NCI-H187 treated with DMSO at 0.1 percent for 48 hours (cell line): ENCODE measurements around the gene TEAD1.
A peak's percentile ranks its signal among the peaks of the same experiment; 100 is the strongest.

Experiments used
- DNase-seq: peaks from one replicate; lab custom pipeline; 2025; lab: John Stamatoyannopoulos, UW

The TEAD1 gene

DNA sequence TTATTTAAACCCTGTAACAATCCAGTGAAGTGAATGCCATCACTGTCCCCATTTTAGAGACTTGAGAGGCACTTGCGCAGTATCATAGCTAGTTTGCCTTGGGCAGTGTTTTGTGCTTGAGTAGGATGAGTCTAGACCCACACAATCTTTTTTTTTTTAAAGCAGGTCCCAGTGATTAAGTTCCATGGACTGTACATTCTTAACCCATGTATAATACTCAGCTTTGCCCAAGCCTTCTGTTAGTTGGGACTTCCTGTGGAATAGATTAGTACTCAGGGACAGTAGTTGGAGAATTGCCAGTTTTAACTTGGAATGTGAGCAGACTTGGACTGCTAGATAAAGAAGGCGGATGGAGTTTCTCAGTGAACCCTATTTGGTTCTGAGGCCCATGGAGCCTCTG is 226.3 kb downstream of the TEAD1 start:
- no peak for DNase-seq

DNA sequence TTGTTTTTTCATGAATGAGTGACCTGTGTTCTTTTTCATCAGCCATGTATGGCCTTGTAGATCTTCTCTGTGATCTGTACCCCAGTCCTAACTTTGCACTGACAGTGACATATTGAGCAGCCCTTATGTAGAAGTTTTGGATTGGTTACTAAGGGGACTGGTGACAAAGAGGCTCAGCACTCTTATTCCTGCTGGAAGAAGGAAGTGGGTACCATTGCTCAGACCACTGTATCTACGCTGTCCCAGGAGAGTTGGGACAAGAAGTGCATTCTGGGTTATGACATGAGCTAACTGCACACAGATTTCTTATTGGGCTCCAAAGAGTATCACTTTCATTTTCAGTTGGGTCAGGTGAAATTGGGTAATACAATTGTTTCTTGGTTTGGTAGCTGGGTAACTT is 227.1 kb downstream of the TEAD1 start:
- no peak for DNase-seq

DNA sequence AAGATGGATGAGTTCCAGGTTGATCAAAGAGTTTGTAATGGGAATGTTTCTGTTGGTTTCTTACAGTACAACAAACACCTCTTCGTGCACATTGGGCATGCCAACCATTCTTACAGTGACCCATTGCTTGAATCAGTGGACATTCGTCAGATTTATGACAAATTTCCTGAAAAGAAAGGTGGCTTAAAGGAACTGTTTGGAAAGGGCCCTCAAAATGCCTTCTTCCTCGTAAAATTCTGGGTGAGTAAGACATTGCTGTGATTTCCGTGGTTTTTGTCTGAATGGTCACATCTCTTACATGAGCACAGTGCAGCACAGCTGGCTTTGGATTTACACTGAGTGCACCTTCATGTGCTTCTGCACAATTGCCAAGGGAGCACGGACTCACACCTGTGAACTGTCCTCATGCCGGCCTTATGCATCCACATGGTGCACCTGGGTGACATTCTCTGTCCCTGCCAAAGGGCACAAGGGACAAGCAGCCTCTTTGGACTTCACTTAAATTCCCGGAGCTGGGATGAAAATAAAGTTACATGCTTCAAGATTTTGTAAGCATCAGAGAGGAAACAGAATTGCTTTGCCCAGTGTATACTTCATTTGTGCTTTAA is 227.8 kb downstream of the TEAD1 start:
- no peak for DNase-seq

DNA sequence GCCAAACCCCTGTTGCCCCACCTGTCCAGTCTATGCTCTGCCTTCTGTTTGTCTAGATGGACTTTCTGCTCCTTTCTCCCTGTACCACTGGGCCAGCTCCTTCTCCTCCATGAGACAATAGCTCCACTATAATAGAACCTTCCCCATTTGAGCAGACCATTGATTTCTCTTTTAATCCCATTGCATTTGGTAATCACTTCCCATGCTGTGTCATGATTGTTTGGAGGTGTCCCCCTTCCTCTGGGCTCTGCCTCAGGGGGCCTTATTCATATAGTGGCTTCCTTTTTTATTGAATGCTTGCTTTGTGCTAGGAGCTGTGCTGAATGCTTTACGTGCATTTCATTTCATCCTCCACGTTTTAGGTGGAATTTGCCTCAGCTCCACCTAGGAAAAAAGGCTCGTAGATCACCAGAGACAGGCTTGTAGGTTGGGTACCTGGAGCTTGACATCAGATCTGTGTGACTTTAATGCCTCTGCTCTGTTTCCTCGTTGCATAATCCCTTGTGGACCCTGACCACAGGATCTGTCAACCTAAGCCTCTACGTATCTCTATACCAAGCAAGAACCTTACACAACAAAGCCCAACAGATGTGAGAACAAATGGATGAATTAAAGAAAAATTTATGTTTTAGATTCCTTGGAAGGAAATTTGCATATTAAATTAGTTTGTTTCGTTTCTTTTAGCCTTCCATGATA is 228.7 kb downstream of the TEAD1 start:
- DNase-seq = no peak

DNA sequence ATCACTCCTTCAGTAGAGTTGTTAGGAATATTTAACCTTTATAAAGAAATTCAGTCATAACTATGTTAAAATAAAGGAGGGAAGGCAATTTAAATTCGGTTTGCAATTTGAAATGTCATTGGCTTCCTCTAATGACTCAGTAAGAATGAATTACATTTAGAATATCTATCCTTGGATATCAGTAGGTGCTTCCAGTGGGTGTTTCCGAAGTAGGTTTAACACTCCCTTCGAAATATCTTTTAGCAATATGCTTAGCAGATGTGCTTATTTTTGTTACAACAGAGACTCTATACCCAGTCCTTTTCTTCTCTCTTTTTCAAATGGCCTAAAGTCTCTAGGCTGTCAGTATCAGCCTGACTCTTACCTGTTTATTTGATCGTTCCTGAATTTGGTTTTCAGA is 231.2 kb downstream of the TEAD1 start:
- no peak for DNase-seq

DNA sequence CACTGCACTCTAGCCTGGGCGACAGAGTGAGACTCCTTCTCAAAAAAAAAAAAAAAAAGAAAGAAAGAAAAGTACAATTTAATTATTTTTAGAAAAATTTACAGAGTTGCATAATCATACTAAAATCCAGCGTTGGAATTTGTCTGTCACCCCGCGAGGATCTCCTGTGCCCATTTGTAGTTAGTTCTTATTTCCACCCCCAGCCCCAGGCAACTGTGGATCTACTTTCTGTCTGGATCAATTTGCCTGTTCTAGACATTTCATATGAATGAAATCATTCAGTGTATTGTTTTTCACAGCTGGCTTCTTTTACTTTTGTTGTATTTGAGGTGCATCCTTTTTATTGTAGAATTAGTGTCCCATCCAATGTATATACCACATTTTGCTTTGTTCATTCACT is 232.3 kb downstream of the TEAD1 start:
- DNase-seq = no peak

DNA sequence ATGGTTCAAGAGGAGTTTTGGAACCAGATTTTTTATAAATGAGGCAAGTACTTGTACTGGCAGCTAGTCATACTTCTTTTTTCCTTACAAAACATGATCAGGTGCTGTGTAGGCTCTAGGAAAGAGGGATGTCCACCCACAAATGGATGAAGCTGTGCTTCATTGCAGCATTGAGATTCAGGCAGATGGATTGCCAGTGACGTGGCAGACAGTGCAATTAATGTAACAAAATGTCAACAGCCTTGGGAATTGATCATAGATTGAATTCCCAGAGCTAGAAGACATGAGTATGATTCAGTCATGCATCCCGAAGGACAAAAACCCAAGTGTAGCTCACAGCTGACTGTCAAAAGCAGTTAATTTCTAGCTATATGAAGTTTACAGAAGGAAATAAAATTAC is 235.7 kb downstream of the TEAD1 start:
- DNase-seq = no peak

DNA sequence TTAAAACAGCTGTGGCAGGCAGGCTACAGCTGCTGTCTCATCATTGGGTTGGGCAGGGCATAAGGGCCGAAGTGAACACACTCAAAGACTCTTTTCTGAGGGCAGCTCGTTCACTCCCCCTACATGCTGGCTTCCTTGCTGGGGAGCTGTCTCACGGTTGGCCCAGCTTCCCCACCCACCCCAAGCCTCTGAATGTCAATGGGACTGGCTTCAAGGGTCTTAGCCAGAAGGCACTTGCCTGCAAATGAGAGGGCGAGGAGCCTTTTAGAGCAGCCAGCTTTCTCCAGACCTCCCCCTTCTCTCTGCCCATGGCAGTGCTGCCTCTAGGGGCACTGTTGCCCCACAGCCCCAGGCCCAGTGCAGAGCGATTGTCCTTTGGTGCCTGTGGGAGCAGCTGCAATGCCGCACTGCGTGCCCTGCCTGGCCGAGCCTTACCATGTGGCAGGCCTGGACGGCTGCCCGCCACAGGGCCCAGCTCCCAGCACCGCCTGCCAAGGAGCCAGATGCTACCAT is 240.2 kb downstream of the TEAD1 start:
- DNase-seq = peak; percentile 9

DNA sequence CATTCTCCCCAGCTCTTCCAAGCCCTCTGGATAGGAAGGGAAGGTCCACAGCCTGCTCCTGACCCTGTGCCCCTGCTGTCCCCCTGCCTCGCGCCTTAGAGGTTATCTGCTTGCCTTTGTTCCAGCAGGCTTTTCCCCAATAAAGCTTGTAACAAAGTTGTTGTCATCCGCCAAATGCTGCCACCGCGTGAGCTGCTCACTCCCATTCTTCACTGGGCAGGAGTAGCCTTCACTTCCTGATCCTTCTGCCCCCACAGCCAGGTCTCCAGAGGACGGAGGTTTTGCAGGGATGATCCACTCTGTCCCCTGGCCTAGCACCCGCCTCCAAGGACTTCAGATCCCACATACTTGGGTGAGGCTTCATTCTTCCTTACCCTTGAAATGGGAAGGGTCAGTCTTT is 240.9 kb downstream of the TEAD1 start:
- DNase-seq = no peak

DNA sequence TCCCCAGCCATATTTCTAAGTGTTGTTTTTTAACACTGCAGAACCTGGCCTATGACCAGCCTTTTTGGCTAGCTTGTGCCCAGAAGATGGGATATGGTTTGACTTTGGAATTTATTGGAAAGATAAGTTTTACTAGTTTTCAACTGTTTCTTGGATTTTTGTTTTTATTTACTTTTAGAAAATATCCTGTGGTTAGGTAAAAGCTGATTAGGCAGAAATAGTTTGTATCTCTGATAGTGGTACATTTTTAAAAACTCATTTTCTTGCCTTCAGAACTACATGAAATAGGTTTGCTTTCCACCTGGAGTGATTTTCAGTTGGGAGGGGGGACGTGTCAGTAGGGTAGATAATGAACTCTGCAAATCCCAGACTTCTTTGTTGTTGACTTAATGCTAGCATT is 243.6 kb downstream of the TEAD1 start:
- DNase-seq = no peak

DNA sequence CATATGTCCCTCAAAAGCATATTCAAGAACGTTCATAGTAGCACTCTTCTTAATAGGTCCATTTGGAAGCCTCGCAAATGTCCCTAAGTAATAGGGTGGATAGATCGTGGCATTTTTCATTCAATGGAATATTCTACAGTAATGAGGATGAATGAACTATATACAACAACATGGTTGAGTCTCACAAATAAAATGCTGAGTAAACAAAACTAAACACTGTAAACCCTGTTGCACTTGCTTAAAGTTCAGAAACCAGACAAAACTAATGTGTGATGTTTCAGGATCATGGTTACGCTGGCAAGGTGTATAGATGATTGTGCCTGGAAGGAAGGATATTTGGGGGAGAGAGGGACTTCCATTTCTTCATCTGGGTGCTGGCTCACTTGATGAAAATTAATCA is 244.4 kb downstream of the TEAD1 start:
- DNase-seq = no peak

DNA sequence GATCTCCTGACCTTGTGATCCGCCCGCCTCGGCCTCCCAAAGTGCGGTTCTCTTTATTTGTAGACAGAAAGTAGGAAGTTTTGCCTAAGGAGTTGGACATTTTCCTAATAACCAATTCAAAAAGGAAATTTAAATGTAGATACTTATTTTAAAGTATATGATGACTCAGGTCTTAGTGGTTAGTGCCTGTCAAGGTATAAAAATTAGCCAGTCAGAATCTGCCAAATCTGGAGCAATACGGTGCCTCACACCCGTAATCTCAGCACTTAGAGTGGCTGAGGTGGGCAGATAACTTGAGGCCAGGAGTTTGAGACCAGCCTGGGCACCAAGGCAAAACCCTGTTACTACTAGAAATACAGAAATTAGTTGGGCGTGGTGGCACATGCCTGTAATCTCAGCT is 248.2 kb downstream of the TEAD1 start:
- DNase-seq = no peak

DNA sequence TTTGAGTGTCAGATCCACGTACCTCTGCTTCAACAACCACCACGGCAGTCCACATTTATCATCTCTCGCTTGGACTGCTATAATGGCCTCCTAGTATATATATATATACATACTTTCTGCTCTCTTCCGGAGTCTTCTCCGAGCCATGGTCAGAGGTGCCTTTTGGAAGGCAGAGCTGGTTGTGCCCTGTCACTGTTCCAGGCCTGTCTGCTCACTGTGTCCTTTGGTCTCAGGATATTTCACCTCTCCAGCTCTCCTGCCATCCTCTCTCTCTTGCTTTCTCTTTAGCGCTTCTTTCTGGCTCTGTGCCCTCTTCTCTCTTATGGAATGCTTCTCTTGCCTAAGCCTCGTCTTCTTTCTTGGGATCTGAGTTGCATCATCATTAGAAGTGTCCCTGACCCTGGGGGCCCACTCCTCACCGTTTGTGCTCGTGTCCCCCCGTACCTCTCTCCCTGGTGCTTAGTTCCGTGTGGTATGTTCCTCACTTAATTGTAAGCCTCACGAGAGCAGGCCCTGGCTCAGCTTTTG is 248.8 kb downstream of the TEAD1 start:
- DNase-seq = no peak

DNA sequence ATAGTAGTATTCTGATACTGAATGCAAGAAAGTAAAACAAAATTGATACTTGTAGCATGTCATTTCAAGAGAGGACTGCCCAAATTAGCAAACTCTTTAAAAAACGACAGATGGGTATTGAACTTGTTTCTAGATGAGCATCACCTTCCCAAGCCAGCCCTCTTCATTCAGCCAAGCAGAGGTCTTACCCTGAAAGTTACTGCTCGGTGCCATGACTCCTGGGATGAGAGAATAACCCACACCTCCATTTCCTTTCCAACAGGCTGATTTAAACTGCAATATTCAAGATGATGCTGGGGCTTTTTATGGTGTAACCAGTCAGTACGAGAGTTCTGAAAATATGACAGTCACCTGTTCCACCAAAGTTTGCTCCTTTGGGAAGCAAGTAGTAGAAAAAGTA is 250.4 kb downstream of the TEAD1 start:
- no peak for DNase-seq

DNA sequence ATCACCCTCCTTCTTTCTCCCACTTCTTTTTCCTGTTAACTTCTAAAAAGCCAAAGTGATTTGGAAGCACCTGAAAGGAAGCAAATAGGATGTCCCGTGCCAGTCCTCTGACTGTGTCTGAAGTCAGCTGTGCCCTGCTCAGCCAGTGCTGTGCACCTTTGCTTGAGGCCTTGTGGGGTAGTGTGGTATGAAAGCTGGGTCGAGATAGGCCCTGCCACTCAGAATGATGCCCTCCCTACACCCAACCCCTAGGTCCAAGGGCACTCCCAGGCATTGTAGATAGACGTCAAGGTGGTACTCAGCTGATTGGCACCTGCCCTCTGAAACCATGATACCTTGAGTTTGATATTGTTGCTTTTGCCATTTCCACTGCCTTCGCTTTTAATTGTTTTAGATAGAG is 251.3 kb downstream of the TEAD1 start:
- no peak for DNase-seq

DNA sequence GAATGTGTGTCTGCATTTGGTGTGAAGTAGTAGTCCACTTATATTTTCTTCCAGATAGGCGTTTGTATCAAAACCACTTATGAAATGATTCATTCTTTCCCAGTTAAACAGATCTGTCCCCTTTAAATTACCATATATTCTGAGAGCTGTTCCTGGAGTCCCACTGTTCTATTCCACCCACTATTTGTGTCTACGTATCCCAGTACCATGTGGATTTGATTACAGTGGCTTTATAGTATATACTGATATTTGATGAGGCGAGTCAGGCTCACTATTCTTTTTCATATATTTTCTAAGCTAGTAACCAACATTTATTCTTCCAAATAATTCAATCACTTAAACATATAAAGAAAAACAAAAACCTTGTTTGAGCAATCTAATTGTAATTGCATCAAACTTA is 253.0 kb downstream of the TEAD1 start:
- no peak for DNase-seq

DNA sequence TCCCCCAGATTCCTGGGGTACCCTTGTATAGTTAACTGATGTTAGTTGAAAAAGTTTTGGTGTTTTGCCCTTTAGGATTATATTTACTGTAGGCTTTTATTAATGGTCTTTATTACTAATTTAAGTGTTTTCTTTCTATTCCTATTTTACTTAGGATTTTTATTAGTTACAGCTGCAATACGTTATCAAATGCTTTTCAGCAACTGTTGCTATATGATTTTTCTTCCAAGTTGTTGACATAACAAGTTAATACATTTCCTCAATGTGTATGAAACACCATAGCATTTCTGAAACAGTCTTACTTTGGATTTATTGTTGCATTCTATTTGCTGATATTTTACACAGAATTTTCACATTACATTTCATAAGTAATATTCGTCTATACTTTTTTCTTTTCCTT is 253.7 kb downstream of the TEAD1 start:
- DNase-seq = no peak

DNA sequence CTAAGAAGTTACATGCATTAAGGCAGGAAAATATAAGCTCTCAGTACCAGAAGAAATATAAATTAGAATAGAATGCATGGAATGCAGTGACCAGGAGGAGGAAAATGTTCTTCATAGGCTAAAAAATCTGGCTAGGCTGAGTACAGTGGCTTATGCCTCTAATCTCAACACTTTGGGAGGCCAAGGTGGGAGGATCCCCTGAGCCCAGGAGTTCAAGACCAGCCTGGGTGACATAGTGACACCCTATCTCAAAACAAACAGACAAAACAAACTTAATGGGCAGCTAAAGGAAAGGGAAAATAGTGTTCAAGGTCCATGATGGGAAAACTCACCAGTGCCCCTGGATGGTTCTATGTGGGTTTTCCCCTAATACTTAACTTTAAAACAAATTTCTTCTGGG is 256.6 kb downstream of the TEAD1 start:
- DNase-seq = no peak

DNA sequence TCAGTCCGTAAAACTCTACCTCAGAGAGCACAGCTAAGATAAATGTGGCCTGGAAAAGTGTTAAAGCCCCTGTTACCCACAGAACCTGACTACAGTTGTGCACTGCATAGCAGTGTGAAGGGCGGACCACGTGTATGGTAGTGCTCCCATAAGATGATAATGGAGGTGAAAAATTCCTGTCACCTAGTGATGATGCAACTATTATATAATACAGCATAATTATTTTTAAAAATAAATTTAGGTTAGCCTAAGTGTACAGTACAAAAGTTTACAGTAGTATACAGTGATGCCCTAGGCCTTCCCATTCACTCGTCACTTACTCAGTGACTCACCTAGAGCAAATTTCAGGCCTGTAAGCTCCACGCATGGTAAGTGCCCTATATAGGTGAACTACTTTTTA is 258.3 kb downstream of the TEAD1 start:
- no peak for DNase-seq

DNA sequence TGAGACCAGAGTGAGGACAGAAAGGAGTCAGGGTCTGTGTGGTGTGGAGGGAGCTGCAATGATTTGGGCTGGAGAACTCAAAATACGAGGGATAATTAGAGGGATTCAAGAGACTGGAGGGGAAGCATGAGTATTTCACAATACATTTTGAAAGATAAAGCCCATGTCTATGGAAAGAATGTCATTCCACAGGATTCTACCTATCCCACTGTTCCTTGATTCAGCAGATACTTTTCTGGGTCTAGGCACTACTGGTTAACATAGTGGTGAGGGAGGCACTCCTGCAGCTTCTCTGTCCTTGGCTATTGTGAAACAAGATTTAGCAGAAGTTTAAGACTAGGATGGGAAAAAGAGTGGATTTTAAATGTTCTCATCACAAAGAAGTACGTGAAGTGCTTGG is 262.0 kb downstream of the TEAD1 start:
- no peak for DNase-seq

DNA sequence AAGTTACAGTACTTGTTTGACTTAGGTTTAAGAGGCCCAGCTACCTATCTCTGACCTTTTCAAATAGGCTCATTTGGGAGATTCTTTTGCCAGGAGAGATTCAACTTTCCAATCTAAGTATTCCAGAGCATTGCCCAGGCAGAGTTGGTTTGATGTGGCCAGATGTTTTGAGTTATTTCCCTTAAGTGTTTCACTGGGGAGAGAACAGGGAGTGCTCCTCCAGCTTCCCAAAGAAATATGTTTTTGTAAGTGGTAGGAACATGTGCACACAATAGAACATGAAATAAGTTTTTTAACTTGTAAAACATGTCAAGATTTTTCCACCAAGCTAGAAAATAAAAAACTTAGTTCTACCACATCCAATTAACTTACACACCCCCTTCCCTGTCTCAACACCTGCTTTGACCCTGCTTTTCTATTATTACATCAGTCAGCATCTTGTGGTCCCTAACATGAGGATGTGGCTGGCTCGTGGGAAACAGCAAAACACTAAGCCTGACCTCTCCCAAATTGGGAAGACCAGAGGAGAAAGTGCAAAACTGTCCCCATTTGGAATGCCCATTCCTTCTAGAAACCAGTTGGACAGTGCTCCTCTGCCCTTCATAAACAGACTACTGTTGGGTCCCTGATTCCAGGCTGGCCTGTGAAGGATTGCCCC is 264.5 kb downstream of the TEAD1 start:
- no peak for DNase-seq

DNA sequence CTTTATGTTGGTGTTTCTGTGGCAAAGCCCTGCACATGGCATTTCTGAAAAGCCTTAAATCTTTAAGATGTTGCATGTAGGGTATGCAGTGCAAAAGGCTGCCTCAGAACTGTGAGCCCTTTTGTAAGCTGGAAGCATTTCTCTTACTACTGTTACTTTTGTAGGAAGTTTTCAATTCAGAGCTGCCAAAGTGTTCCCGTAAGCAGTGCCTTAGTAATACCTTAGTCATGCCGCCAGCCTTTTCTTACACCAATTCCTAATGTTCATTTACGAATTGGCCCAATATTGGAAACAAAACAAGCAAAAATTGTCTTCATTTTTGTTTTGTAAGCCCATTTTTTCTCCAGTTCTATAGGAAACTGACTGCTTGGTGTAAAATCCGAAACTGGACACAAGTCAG is 267.4 kb downstream of the TEAD1 start:
- no peak for DNase-seq

DNA sequence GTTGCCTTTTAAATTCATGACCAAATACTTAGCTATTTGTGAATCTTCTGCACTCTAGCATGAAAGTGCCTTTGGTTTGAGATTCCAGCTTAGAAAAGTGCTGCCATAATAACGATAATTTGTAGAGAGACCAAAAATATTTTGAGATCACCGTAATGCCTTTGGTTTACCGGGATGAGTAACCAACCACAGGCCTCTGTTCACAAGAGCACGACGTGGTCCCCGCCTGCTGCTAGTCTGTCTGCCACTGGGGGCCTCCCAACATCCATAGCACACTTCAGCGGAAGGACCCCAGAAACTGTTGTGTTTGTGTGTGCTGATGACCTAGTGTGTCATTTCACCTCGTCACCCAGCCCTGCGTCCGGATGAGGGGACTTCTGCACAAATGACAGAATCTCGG is 267.9 kb downstream of the TEAD1 start:
- no peak for DNase-seq
